Measurements from ENCODE around the gene SCFD2.
A peak's percentile ranks its signal among the peaks of the same experiment; 100 is the strongest.

DNA sequence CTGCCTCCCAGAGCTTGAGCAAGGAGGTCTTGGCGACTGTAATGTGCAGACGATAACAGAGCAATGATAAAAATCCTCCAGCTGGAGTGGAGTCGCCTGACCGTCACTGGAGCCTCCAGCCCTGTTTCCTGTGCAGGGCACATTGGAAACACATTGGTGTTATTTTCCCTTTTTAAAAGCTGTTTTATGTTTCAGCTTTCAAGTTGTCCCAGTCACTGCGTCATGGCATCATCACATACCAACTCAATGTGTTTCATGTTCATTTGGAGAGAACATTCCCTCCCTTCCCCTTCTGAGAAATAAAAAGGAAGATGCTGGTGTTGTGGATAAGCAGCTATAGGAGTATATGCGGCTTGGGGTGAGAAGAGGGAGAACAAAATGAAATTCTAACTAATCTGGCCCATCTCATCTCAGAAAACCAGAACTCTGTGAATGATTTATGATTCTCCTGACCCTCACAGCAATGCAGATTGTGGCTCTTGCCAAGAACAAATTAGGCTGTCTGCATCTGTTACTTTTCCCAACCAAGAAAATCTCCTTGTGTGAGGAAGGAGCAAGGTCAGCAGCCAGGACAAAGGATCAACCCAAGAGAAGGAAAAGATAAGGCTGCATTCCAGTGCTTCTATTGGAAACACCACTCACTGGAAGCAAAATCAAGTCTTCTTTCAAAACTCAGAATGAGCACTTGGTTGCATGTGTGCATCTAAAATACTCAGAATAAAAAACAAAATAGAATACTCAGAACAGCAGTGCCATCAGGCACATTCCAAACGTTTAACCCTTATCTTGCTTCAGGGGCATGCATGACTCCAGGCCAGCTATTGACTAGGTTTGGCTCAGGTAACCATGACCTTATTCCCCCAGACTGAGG, 369.4 kb downstream of the SCFD2 start:
- TF ChIP-seq, protein P1, sequence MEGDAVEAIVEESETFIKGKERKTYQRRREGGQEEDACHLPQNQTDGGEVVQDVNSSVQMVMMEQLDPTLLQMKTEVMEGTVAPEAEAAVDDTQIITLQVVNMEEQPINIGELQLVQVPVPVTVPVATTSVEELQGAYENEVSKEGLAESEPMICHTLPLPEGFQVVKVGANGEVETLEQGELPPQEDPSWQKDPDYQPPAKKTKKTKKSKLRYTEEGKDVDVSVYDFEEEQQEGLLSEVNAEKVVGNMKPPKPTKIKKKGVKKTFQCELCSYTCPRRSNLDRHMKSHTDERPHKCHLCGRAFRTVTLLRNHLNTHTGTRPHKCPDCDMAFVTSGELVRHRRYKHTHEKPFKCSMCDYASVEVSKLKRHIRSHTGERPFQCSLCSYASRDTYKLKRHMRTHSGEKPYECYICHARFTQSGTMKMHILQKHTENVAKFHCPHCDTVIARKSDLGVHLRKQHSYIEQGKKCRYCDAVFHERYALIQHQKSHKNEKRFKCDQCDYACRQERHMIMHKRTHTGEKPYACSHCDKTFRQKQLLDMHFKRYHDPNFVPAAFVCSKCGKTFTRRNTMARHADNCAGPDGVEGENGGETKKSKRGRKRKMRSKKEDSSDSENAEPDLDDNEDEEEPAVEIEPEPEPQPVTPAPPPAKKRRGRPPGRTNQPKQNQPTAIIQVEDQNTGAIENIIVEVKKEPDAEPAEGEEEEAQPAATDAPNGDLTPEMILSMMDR (IDR thresholded peaks at IDR 0.05): no peak
- TF ChIP-seq POLR2AphosphoS5 (IDR thresholded peaks at IDR 0.05): peak; percentile 31 to 64 (median 61)

Data from sigmoid colon (tissue), 4 donors.